ENCODE measurements around the gene INSRR. TPM values are rescaled to one million over a fixed set of nuclear protein-coding genes. Genes with fewer than 3 reads are reported as not detected.

INSRR gene
- total and polyA plus RNA-seq, 7 experiments from 2014 or later: 0.63 TPM; not detected in 6

- Histone ChIP-seq H3K9me3 (ENCODE audit: control insufficient read depth in 2 of 3, low read length in 3 of 3) (no peaks in the 10 kb centered on the region), H3K27ac (ENCODE audit: low read depth, low read length) (no peak overlapping the region), H3K27me3 (ENCODE audit: control insufficient read depth in 2 of 2, insufficient read depth in 2 of 2, low read length in 2 of 2) (peaks cover 12 to 21% of the 10 kb centered on the region in 2 donors), H3K4me1 (ENCODE audit: control insufficient read depth in 2 of 2, insufficient read depth in 2 of 2, low read length in 2 of 2) (peaks cover 5 to 20% of the 10 kb centered on the region in 2 donors), H3K36me3 (ENCODE audit: control insufficient read depth in 2 of 3, insufficient read depth in 3 of 3, low read length in 3 of 3) (no peaks in the 10 kb centered on the region), H3K4me3 (ENCODE audit: low read length) (no peak overlapping the region)
- ChIA-PET POLR2A (interaction anchor here (1.4 kb wide), 2 partner anchors 9 to 130 kb away, joined by 6 to 8 read pairs; partner anchors contain the start of gene METTL25B), CTCF (interaction anchor here (0.8 to 5.7 kb wide), 5 partner anchors 20 to 168 kb away, joined by 3 to 73 read pairs (median 4); no protein-coding TSS in a partner anchor)
- Mint-ChIP-seq H3K27me3 (peaks cover 28 to 49% (median 31%) of the 10 kb centered on the region in 5 donors), H3K4me3 (no peak overlapping the region), H3K36me3 (no peaks in the 10 kb centered on the region), H3K9me3 (no peaks in the 10 kb centered on the region), H3K4me1 (peaks cover 10 to 37% (median 17%) of the 10 kb centered on the region in 7 donors), H3K27ac (no peak overlapping the region)
- DNase-seq (no peak), ATAC-seq (no peak)
- intact Hi-C loops (cut with micrococcal nuclease): no loop called here
Measured at GRCh38 chr1:156857532-156857931, 1.4 kb downstream of the INSRR start.

- DNase-seq (no peak), ATAC-seq (no peak)
- no peak overlapping the region for H3K27ac ChIP-seq (ENCODE audit: low read depth, low read length)
- H3K4me1 ChIP-seq (ENCODE audit: control insufficient read depth in 2 of 2, insufficient read depth in 2 of 2, low read length in 2 of 2): peaks cover 5 to 20% of the 10 kb centered on the region in 2 donors
- H3K36me3 ChIP-seq (ENCODE audit: control insufficient read depth in 2 of 3, insufficient read depth in 3 of 3, low read length in 3 of 3): no peaks in the 10 kb centered on the region
- no peak overlapping the region for H3K27ac Mint-ChIP-seq
- intact Hi-C loops (cut with micrococcal nuclease): no loop called here
- H3K4me3 Mint-ChIP-seq: no peak overlapping the region
- H3K9me3 Mint-ChIP-seq: no peaks in the 10 kb centered on the region
- H3K36me3 Mint-ChIP-seq: no peaks in the 10 kb centered on the region
- H3K4me1 Mint-ChIP-seq: peaks cover 9 to 25% (median 17%) of the 10 kb centered on the region in 7 donors
- ChIA-PET CTCF (interaction anchor here (0.5 to 1.1 kb wide), 3 partner anchors 8 to 18 kb away, joined by 3 to 4 read pairs (median 3); no protein-coding TSS in a partner anchor), POLR2A (interaction anchor here (0.7 kb wide), 1 partner anchor 23 kb away, joined by 4 read pairs; no protein-coding TSS in a partner anchor)
- H3K27me3 ChIP-seq (ENCODE audit: control insufficient read depth in 2 of 2, insufficient read depth in 2 of 2, low read length in 2 of 2): peaks cover 3 to 10% of the 10 kb centered on the region in 2 donors
- peaks cover 18 to 41% (median 20%) of the 10 kb centered on the region in 5 donors for H3K27me3 Mint-ChIP-seq
- H3K9me3 ChIP-seq (ENCODE audit: control insufficient read depth in 2 of 3, low read length in 3 of 3): no peaks in the 10 kb centered on the region
- H3K4me3 ChIP-seq (ENCODE audit: low read length): no peak overlapping the region
Measured at GRCh38 chr1:156856282-156856785, 2.6 kb downstream of the INSRR start.

- no peak overlapping the region for H3K4me3 Mint-ChIP-seq
- no peaks in the 10 kb centered on the region for H3K9me3 ChIP-seq (ENCODE audit: control insufficient read depth in 2 of 3, low read length in 3 of 3)
- intact Hi-C loops (cut with micrococcal nuclease): no loop called here
- H3K27me3 Mint-ChIP-seq: peaks cover 12 to 36% (median 13%) of the 10 kb centered on the region in 5 donors
- no peaks in the 10 kb centered on the region for H3K36me3 Mint-ChIP-seq
- POLR2A ChIA-PET: no interaction called here
- DNase-seq (no peak), ATAC-seq (no peak)
- peaks cover 0 to 4% of the 10 kb centered on the region in 2 donors for H3K27me3 ChIP-seq (ENCODE audit: control insufficient read depth in 2 of 2, insufficient read depth in 2 of 2, low read length in 2 of 2)
- no peaks in the 10 kb centered on the region for H3K36me3 ChIP-seq (ENCODE audit: control insufficient read depth in 2 of 3, insufficient read depth in 3 of 3, low read length in 3 of 3)
- peaks cover 1 to 18% (median 8%) of the 10 kb centered on the region in 7 donors for H3K4me1 Mint-ChIP-seq
- no peak overlapping the region for H3K4me3 ChIP-seq (ENCODE audit: low read length)
- no peak overlapping the region for H3K27ac ChIP-seq (ENCODE audit: low read depth, low read length)
- H3K27ac Mint-ChIP-seq: no peak overlapping the region
- CTCF ChIA-PET: interaction anchor here (1.0 to 1.4 kb wide), 2 partner anchors 15 to 41 kb away, joined by 3 to 4 read pairs; no protein-coding TSS in a partner anchor
- peaks cover 0 to 4% of the 10 kb centered on the region in 2 donors for H3K4me1 ChIP-seq (ENCODE audit: control insufficient read depth in 2 of 2, insufficient read depth in 2 of 2, low read length in 2 of 2)
- no peaks in the 10 kb centered on the region for H3K9me3 Mint-ChIP-seq
Measured at GRCh38 chr1:156854634-156855033, 4.3 kb downstream of the INSRR start.

DNA sequence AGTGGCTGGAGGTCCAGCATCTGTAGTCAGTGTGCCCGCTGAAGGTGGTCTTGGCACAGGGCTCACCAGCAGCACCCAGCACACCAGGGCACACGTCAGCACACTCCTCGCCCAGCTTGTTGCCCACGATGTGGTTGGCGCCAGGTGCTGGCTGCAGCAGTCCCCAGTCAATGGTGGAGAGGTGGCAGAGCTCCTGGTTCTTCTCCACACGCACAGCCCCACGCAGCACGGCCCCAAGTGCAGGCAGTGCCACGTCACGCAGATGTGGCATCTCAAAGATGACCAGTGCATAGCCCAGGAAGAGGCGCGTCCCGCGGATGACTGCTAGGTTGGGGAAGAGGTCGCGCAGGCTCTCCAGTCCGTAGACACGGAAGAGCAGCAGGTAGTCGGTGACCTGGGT lies 5.2 kb downstream of the INSRR start:
- Mint-ChIP-seq H3K4me1 (peaks cover 0 to 20% (median 9%) of the 10 kb centered on the region in 7 donors), H3K27me3 (peaks cover 10 to 32% (median 12%) of the 10 kb centered on the region in 5 donors), H3K36me3 (no peaks in the 10 kb centered on the region), H3K9me3 (no peaks in the 10 kb centered on the region), H3K4me3 (no peak overlapping the region), H3K27ac (no peak overlapping the region)
- no peak overlapping the region for H3K4me3 ChIP-seq (ENCODE audit: low read length)
- no peaks in the 10 kb centered on the region for H3K9me3 ChIP-seq (ENCODE audit: control insufficient read depth in 2 of 3, low read length in 3 of 3)
- no peaks in the 10 kb centered on the region for H3K27me3 ChIP-seq (ENCODE audit: control insufficient read depth in 2 of 2, insufficient read depth in 2 of 2, low read length in 2 of 2)
- DNase-seq (no peak), ATAC-seq (no peak)
- H3K36me3 ChIP-seq (ENCODE audit: control insufficient read depth in 2 of 3, insufficient read depth in 3 of 3, low read length in 3 of 3): no peaks in the 10 kb centered on the region
- POLR2A ChIA-PET: interaction anchor here (1.5 kb wide), 1 partner anchor 8 kb away, joined by 3 read pairs; no protein-coding TSS in a partner anchor
- H3K27ac ChIP-seq (ENCODE audit: low read depth, low read length): no peak overlapping the region
- H3K4me1 ChIP-seq (ENCODE audit: control insufficient read depth in 2 of 2, insufficient read depth in 2 of 2, low read length in 2 of 2): no peaks in the 10 kb centered on the region
- intact Hi-C loops (cut with micrococcal nuclease): no loop called here
- CTCF ChIA-PET: interaction anchor here (1.4 kb wide), 1 partner anchor 15 kb away, joined by 4 read pairs; no protein-coding TSS in a partner anchor

- no peaks in the 10 kb centered on the region for H3K36me3 Mint-ChIP-seq
- no peak overlapping the region for H3K4me3 Mint-ChIP-seq
- no peaks in the 10 kb centered on the region for H3K9me3 Mint-ChIP-seq
- Histone ChIP-seq H3K4me3 (ENCODE audit: low read length) (no peak overlapping the region), H3K4me1 (ENCODE audit: control insufficient read depth in 2 of 2, insufficient read depth in 2 of 2, low read length in 2 of 2) (peaks cover 0 to 7% of the 10 kb centered on the region in 2 donors), H3K9me3 (ENCODE audit: control insufficient read depth in 2 of 3, low read length in 3 of 3) (no peaks in the 10 kb centered on the region), H3K36me3 (ENCODE audit: control insufficient read depth in 2 of 3, insufficient read depth in 3 of 3, low read length in 3 of 3) (no peaks in the 10 kb centered on the region), H3K27me3 (ENCODE audit: control insufficient read depth in 2 of 2, insufficient read depth in 2 of 2, low read length in 2 of 2) (no peaks in the 10 kb centered on the region), H3K27ac (ENCODE audit: low read depth, low read length) (no peak overlapping the region)
- ChIA-PET CTCF (interaction anchor here (0.9 to 1.3 kb wide), 3 partner anchors 14 to 163 kb away, joined by 3 read pairs; no protein-coding TSS in a partner anchor), POLR2A (interaction anchor here (1.5 kb wide), 1 partner anchor 10 kb away, joined by 3 read pairs; no protein-coding TSS in a partner anchor)
- peaks cover 7 to 21% (median 15%) of the 10 kb centered on the region in 7 donors for H3K4me1 Mint-ChIP-seq
- no peak for DNase-seq
- no peak for ATAC-seq
- no peak overlapping the region for H3K27ac Mint-ChIP-seq
- peaks cover 0 to 26% (median 7%) of the 10 kb centered on the region in 5 donors for H3K27me3 Mint-ChIP-seq
- intact Hi-C loops (cut with micrococcal nuclease): no loop called here
Measured at GRCh38 chr1:156852418-156852874, 6.5 kb downstream of the INSRR start.

DNA sequence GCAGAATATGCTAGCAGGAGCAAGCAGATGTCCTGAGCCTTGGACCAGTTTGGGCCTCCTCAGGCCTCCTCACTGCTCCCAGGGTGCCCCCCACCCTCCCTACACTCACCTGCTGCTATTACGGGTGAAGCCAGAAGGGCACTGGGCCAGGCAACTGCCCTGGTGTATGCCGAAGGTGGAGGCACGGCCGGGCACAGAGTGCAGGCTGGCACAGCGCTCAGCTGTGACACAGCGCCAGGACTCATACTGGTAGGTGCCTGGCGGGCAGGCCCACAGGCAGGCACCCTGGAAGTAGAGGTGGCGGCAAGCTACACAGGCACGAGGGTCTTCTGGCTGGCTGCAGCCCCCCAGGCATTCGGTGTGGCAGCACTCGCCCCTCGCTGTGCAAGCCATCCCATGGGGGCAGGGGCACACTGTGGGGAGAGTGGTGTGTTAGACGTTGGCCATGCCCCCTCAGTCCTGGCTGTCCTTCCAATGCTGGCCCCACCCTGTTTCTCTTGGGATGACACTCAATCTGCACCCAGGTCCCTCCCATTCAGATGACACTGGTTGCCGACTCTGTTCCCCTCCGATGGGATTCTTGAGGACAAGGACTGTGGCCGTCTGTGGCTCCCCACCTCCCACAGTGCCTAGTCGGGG lies 7.0 kb downstream of the INSRR start:
- DNase-seq: no peak
- H3K4me1 ChIP-seq (ENCODE audit: control insufficient read depth in 2 of 2, insufficient read depth in 2 of 2, low read length in 2 of 2): peaks cover 0 to 7% of the 10 kb centered on the region in 2 donors
- POLR2A ChIA-PET: no interaction called here
- H3K36me3 ChIP-seq (ENCODE audit: control insufficient read depth in 2 of 3, insufficient read depth in 3 of 3, low read length in 3 of 3): no peaks in the 10 kb centered on the region
- intact Hi-C loops (cut with micrococcal nuclease): no loop called here
- H3K9me3 Mint-ChIP-seq: no peaks in the 10 kb centered on the region
- no peaks in the 10 kb centered on the region for H3K36me3 Mint-ChIP-seq
- no peak for ATAC-seq
- H3K27ac Mint-ChIP-seq: no peak overlapping the region
- CTCF ChIA-PET: interaction anchor here (0.9 to 1.3 kb wide), 3 partner anchors 14 to 162 kb away, joined by 3 read pairs; no protein-coding TSS in a partner anchor
- H3K4me3 ChIP-seq (ENCODE audit: low read length): no peak overlapping the region
- H3K9me3 ChIP-seq (ENCODE audit: control insufficient read depth in 2 of 3, low read length in 3 of 3): no peaks in the 10 kb centered on the region
- peaks cover 7 to 23% (median 15%) of the 10 kb centered on the region in 7 donors for H3K4me1 Mint-ChIP-seq
- H3K27me3 Mint-ChIP-seq: peaks cover 0 to 26% (median 7%) of the 10 kb centered on the region in 5 donors
- no peak overlapping the region for H3K4me3 Mint-ChIP-seq
- no peaks in the 10 kb centered on the region for H3K27me3 ChIP-seq (ENCODE audit: control insufficient read depth in 2 of 2, insufficient read depth in 2 of 2, low read length in 2 of 2)
- no peak overlapping the region for H3K27ac ChIP-seq (ENCODE audit: low read depth, low read length)
